Spinal cord (tissue), 10 donors: ENCODE measurements around the gene MPL. TPM values are rescaled to one million over a fixed set of nuclear protein-coding genes. Genes with fewer than 3 reads are reported as not detected.

Experiments used
- DNase-seq, 6 donors: peaks; one replicate each; pipeline versions ENCODE4 v3.0.0 to v3.0.0-alpha.2; 2013 to 2015; ENCODE audit warnings: low spot score in 6 of 6, low read depth in 4 of 6
- H3K27ac ChIP-seq: one replicate; pipeline ENCODE4 v1.5.1; 2013; ENCODE audit warnings: low read depth, low read length, control low read depth
- H3K27me3 ChIP-seq: one replicate; pipeline ENCODE4 v1.6.1; 2013; ENCODE audit warnings: low read length; ENCODE audit not compliant: control insufficient read depth, insufficient read depth
- H3K36me3 ChIP-seq: one replicate; pipeline ENCODE4 v1.6.1; 2013; ENCODE audit warnings: low read length; ENCODE audit not compliant: control insufficient read depth, insufficient read depth
- H3K4me1 ChIP-seq: one replicate; pipeline ENCODE4 v1.6.1; 2013; ENCODE audit warnings: low read length; ENCODE audit not compliant: control insufficient read depth, insufficient read depth
- H3K4me3 ChIP-seq: one replicate; pipeline ENCODE4 v1.5.1; 2013; ENCODE audit warnings: low read depth, low read length, control low read depth
- H3K9me3 ChIP-seq: one replicate; pipeline ENCODE4 v1.6.1; 2013; ENCODE audit warnings: low read length; ENCODE audit not compliant: control insufficient read depth, insufficient read depth
- WGBS: methylation state at CpG from one replicate; pipeline ENCODE4 v1.1.5; 2013; ENCODE audit warnings: missing lambda C conversion rate; ENCODE audit not compliant: insufficient coverage; 5-methylcytosine and 5-hydroxymethylcytosine counted together
- polyA plus RNA-seq, 2 donors: library from polyadenylated mRNA; unstranded; fragments of 120-200 nt; gene quantifications; one replicate each; pipeline ENCODE4 v1.2.1, GENCODE V29; 2013; ENCODE audit not compliant: insufficient read length in 2 of 2
- total RNA-seq, 2 donors: library from RNA; depleted of rRNA in 1 of 2; stranded (reverse); fragments of 120-200 nt in 1 of 2; fragments of >200 nt in 1 of 2; gene quantifications; one replicate each; pipeline versions ENCODE4 v1.2.3 to v1.2.4, GENCODE V29; 2013 to 2014
- donor health status: healthy.

MPL gene
- total and polyA plus RNA-seq, 4 donors, result 0.11 to 1.2 (median 0.40) TPM

DNA sequence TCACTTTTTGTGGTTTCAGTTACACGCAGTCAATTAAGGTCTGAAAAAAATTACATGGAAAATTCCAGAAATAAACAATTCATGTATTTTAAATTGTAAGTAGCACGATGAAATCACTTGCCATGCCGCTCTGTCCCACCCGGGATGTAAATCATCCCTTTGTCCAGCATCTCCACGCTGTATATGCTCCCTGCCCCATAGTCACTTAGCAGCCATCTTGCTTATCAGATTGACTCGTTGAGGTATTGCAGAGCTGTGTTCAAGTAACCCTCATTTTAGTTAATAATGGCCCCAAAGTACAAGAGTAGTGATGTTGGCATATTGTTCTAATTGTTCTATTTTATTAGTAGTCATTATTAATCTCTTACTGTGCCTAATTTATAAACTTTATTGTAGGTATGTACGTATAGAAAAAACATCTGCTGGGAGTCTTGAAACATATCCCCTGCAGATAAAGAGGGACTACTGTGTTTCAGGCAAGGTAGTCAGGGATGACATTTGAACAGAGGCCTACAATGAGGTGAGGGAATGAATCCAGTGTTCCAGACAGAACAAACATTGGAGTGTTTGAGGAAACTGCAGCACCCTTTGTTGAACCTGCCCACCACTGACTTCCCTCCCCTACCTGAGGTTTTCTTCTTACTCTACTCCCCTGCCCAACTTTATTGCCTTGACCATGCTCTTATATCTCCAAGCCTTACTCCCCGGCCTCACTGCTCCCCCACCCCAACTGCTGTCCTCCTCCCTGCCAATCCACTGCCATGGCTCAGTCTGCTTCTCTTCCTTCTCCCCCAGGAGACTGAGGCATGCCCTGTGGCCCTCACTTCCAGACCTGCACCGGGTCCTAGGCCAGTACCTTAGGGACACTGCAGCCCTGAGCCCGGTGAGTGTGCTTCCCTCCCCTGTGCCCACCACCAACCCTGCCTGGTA lies 14.1 kb downstream of the MPL start:
- H3K4me1 ChIP-seq, result peaks cover 15% of the 10 kb centered on the region
- H3K27ac ChIP-seq, result no peak overlapping the region
- no peak for DNase-seq
- peaks cover 2% of the 10 kb centered on the region for H3K36me3 ChIP-seq
- WGBS, result 79% methylated on average over 3 of the region's 10 CpGs
- peaks cover 4% of the 10 kb centered on the region for H3K27me3 ChIP-seq
- H3K4me3 ChIP-seq, result no peak overlapping the region
- no peaks in the 10 kb centered on the region for H3K9me3 ChIP-seq

DNA sequence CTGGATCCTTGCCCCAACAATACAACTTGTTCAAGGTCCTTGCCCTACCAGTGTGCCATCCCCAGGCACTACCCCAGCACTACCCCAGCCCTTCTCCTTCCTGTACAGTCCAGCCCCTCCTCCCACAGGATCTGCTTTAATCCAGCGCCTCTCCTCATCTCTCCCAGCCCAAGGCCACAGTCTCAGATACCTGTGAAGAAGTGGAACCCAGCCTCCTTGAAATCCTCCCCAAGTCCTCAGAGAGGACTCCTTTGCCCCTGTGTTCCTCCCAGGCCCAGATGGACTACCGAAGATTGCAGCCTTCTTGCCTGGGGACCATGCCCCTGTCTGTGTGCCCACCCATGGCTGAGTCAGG lies 14.7 kb downstream of the MPL start:
- WGBS, result 82% methylated on average over 2 of the region's 2 CpGs
- Histone ChIP-seq H3K27me3 (peaks cover 4% of the 10 kb centered on the region), H3K4me1 (peaks cover 15% of the 10 kb centered on the region), H3K27ac (no peak overlapping the region), H3K9me3 (no peaks in the 10 kb centered on the region), H3K36me3 (peaks cover 2% of the 10 kb centered on the region), H3K4me3 (no peak overlapping the region)
- DNase-seq, result no peak

DNA sequence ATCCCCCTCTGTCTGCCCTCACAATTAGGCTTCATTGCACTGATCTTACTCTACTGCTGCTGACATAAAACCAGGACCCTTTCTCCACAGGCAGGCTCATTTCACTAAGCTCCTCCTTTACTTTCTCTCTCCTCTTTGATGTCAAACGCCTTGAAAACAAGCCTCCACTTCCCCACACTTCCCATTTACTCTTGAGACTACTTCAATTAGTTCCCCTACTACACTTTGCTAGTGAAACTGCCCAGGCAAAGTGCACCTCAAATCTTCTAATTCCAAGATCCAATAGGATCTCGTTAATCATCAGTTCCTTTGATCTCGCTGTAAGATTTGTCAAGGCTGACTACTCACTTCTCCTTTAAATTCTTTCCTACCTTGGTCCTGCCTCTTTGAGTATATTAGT lies 15.3 kb downstream of the MPL start:
- WGBS, result 11% methylated on average over 1 of the region's 3 CpGs
- DNase-seq, result no peak
- peaks cover 18% of the 10 kb centered on the region for H3K4me1 ChIP-seq
- peaks cover 4% of the 10 kb centered on the region for H3K27me3 ChIP-seq
- no peak overlapping the region for H3K27ac ChIP-seq
- H3K36me3 ChIP-seq, result peaks cover 2% of the 10 kb centered on the region
- no peak overlapping the region for H3K4me3 ChIP-seq
- no peaks in the 10 kb centered on the region for H3K9me3 ChIP-seq

DNA sequence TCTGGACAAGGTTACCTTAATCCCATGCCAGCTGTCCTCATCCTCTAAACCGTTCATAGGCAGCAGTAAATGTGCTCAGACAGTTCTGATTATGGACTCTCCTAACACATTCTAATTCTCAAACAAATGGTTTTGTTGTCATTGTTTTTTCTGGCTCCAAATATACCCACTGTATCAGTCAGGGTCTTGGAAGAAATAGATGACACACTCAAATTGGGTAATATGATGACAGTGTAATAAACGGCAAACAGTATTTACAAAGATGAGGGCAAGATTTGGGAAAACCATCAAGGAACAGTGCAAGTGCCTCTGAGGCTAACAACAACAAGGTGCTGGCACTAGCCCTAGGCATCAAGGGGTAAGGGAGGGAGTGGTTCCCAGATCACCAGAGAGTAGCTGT lies 16.9 kb downstream of the MPL start:
- DNase-seq, result no peak
- no peaks in the 10 kb centered on the region for H3K27me3 ChIP-seq
- H3K9me3 ChIP-seq, result no peaks in the 10 kb centered on the region
- H3K4me3 ChIP-seq, result no peak overlapping the region
- 89% methylated on average over 1 of the region's 2 CpGs for WGBS
- peaks cover 20% of the 10 kb centered on the region for H3K4me1 ChIP-seq
- peaks cover 2% of the 10 kb centered on the region for H3K36me3 ChIP-seq
- no peak overlapping the region for H3K27ac ChIP-seq

DNA sequence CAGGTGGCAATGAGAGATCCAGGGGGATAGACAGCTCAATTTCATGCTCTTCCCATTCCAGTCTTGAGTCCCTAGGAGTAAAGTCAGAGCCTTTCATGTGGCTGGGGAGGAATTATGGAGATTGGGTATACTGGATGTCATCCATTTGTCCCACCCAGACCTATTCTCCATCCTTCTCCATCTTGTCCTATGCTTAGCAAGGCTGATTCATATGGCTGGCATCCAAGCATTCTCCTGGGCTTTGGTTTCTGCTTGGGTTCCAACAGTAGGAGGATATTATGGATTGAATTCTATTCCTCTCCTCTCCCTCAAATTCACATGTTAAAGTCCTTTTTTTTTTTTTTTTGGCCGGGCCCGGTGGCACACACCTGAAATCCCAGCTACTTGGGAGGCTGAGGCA lies 17.3 kb downstream of the MPL start:
- H3K9me3 ChIP-seq, result no peaks in the 10 kb centered on the region
- no peak overlapping the region for H3K4me3 ChIP-seq
- no CpG with 5 or more reads among the region's 2 CpGs for WGBS
- H3K27ac ChIP-seq, result no peak overlapping the region
- H3K27me3 ChIP-seq, result no peaks in the 10 kb centered on the region
- peaks cover 18% of the 10 kb centered on the region for H3K4me1 ChIP-seq
- peaks cover 2% of the 10 kb centered on the region for H3K36me3 ChIP-seq
- no peak for DNase-seq

DNA sequence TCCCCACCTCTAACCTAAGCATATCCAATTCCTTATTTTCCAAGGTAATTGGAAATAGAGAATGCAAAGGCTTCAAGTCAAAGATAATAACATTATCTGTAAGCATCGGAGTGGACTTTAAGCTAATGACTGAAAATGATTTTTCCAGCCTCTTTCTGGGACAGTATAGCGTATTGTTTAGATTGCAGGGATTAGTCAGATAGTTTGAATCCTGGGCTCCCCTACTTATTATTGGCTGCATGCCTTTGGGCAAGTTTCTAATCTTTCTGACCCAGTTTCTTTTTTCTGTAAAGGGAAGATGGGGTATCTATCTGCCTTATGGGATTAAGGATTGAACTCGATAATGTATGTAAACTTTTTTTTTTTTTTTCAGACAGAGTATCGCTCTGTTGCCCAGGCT lies 19.6 kb downstream of the MPL start:
- DNase-seq, result no peak
- no peaks in the 10 kb centered on the region for H3K9me3 ChIP-seq
- no peak overlapping the region for H3K27ac ChIP-seq
- no peaks in the 10 kb centered on the region for H3K27me3 ChIP-seq
- H3K36me3 ChIP-seq, result peaks cover 13% of the 10 kb centered on the region
- H3K4me3 ChIP-seq, result no peak overlapping the region
- WGBS, result no CpG with 5 or more reads among the region's 4 CpGs
- peaks cover 29% of the 10 kb centered on the region for H3K4me1 ChIP-seq

DNA sequence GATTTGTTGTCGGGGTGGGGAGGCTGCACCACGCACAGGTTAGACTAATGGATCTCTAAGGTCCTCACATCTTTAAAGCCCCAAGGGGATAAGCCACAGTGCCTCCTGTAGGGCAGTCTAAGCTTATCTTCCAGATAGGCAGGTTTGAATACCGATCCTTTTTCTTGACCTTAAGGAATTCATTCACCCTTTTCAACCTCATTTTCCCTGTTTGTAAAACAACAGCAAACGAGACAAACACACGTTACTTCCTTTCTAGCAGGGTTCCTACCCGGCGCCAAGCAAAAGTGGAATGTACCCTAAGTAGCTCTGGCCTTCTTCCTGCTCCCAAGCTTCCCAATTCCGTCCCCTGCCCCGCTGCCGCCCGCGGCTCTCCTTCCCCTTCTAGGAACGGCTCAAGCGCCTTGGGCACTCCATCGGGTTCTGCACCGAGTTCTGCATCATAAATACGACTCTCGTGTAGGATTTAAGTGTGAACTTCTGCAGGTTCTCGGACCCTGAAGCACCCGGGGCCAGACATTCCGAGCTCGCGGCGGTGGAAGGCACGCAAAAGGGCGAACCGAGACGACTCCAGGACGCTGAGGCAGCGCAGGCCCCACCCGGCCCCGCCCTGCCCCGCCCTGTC lies 20.6 kb downstream of the MPL start:
- Histone ChIP-seq H3K27me3 (no peaks in the 10 kb centered on the region), H3K4me1 (peaks cover 29% of the 10 kb centered on the region), H3K4me3 (peak overlapping the region; percentile 79), H3K36me3 (peaks cover 23% of the 10 kb centered on the region), H3K9me3 (no peaks in the 10 kb centered on the region), H3K27ac (peak overlapping the region; percentile 88)
- under 1% methylated on average over 33 of the region's 33 CpGs for WGBS
- peak in 1 of 6 donors; percentile 46 for DNase-seq

DNA sequence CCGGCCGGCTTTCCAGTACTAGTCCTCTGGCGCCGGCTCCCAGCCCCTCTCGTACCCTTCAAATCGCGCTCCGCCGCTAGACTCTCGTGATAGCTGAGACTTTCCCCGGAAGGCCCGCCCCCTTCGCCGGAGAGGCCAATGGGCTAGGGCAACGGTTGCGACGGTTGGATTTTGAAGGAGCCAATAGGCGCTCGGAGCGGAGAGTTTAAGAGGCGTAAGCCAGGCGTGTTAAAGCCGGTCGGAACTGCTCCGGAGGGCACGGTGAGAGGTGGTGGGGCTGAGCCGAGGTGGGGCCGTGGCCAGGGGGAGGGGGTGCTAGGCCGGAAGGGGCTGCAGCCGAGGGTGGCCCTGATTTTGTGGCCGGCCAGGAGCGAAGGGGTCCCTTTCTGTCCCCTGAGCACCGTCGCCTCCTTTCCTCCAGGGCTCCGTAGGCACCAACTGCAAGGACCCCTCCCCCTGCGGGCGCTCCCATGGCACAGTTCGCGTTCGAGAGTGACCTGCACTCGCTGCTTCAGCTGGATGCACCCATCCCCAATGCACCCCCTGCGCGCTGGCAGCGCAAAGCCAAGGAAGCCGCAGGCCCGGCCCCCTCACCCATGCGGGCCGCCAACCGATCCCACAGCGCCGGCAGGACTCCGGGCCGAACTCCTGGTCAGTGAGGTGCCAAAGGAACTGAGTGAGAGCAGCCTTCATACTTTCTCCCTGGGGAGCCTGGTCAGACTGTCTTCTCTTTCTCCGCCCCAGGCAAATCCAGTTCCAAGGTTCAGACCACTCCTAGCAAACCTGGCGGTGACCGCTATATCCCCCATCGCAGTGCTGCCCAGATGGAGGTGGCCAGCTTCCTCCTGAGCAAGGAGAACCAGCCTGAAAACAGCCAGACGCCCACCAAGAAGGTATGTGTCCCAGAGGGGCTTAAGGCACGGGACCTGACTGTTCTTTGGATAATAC lies 21.4 kb downstream of the MPL start, which contains the start of gene CDC20:
Gene CDC20, plus strand, starts transcription at position 236 of the 948 bp plus-strand sequence. Its CDS starts 235 bp downstream, at position 471.
- Histone ChIP-seq H3K27me3 (no peaks in the 10 kb centered on the region), H3K36me3 (peaks cover 31% of the 10 kb centered on the region), H3K27ac (peak within 1 kb of the TSS; percentile 88), H3K4me3 (peak within 1 kb of the TSS; percentile 79), H3K9me3 (no peaks in the 10 kb centered on the region), H3K4me1 (peaks cover 29% of the 10 kb centered on the region)
- DNase-seq, result peak; percentile 85 to 99 (median 94)
- under 1% methylated on average over 57 of the region's 59 CpGs for WGBS

DNA sequence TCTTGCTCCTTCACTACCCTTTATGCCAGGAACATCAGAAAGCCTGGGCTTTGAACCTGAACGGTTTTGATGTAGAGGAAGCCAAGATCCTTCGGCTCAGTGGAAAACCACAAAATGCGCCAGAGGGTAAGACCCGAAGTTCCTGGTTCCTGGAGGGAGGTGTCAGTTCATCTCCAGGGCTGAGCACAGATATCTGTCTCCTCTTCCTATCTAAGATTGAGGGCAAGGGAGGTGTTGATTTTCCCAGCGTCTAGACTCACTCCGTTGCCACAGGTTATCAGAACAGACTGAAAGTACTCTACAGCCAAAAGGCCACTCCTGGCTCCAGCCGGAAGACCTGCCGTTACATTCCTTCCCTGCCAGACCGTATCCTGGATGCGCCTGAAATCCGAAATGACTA lies 22.1 kb downstream of the MPL start:
- no peak for DNase-seq
- Histone ChIP-seq H3K27ac (no peak overlapping the region), H3K9me3 (no peaks in the 10 kb centered on the region), H3K4me1 (peaks cover 29% of the 10 kb centered on the region), H3K4me3 (peak overlapping the region; percentile 79), H3K27me3 (no peaks in the 10 kb centered on the region), H3K36me3 (peaks cover 37% of the 10 kb centered on the region)
- WGBS, result 54% methylated on average over 6 of the region's 11 CpGs
